RWPE2 (cell line): Measurements from ENCODE around the gene MAGEB6.

ENCODE experiments used
- ATAC-seq: fragments of 200-7000 bp; cut with Tn5 transposase; 3 replicates; pipeline ENCODE4 v1.9.1; 2021; ENCODE audit warnings: low read depth
- DNase-seq: peaks from one replicate; pipeline ENCODE4 v3.0.0-alpha.2; 2020; ENCODE audit warnings: low spot score
- H3K27ac ChIP-seq: fragments of 450-650 bp; 2 replicates; pipeline ENCODE4 v1.5.1; 2017; ENCODE audit warnings: mild to moderate bottlenecking; ENCODE audit not compliant: poor library complexity, severe bottlenecking
- H3K27me3 ChIP-seq: fragments of 250-450 bp; sonication (Bioruptor Pico); 2 replicates; pipeline ENCODE4 v1.5.1; 2021; ENCODE audit warnings: mild to moderate bottlenecking, moderate library complexity; ENCODE audit not compliant: insufficient read depth, poor library complexity, severe bottlenecking
- H3K36me3 ChIP-seq: fragments of 250-450 bp; sonication (Bioruptor Pico); 2 replicates; pipeline ENCODE4 v1.5.1; 2020; ENCODE audit warnings: low read depth, mild to moderate bottlenecking, moderate library complexity
- H3K4me1 ChIP-seq: fragments of 250-450 bp; sonication (Bioruptor Pico); 2 replicates; pipeline ENCODE4 v1.5.1; 2021; ENCODE audit warnings: mild to moderate bottlenecking, moderate library complexity; ENCODE audit not compliant: insufficient read depth, poor library complexity, severe bottlenecking
- H3K4me3 ChIP-seq: fragments of 250-450 bp; sonication (Bioruptor Pico); 2 replicates; pipeline ENCODE4 v1.5.1; 2021; ENCODE audit warnings: mild to moderate bottlenecking, moderate library complexity; ENCODE audit not compliant: severe bottlenecking
- H3K9me3 ChIP-seq: fragments of 250-450 bp; sonication (Bioruptor Pico); 2 replicates; pipeline ENCODE4 v1.5.1; 2021; ENCODE audit warnings: mild to moderate bottlenecking, moderate library complexity; ENCODE audit not compliant: severe bottlenecking
- CTCF ChIP-seq: fragments of 450-650 bp; IDR thresholded peaks from one replicate; pipeline ENCODE4 v1.5.1; 2017; ENCODE audit warnings: mild to moderate bottlenecking, moderate library complexity; ENCODE audit not compliant: poor library complexity, severe bottlenecking

MAGEB6 gene

GRCh38 chrX:26208012-26208411 lies 15.8 kb downstream of the MAGEB6 start:
- H3K4me1 ChIP-seq = no peaks in the 10 kb centered on the region
- no peak overlapping the region for H3K27ac ChIP-seq
- DNase-seq = no peak
- H3K4me3 ChIP-seq = no peak overlapping the region
- TF ChIP-seq CTCF = no peak
- H3K36me3 ChIP-seq = no peaks in the 10 kb centered on the region
- ATAC-seq = no peak
- H3K27me3 ChIP-seq = no peaks in the 10 kb centered on the region
- H3K9me3 ChIP-seq = no peaks in the 10 kb centered on the region

- H3K4me3 ChIP-seq = no peak within 1 kb of the TSS
- no peaks in the 10 kb centered on the region for H3K27me3 ChIP-seq
- TF ChIP-seq CTCF = no peak
- H3K4me1 ChIP-seq = no peaks in the 10 kb centered on the region
- no peaks in the 10 kb centered on the region for H3K36me3 ChIP-seq
- H3K27ac ChIP-seq = no peak within 1 kb of the TSS
- H3K9me3 ChIP-seq = no peaks in the 10 kb centered on the region
- DNase-seq (no peak), ATAC-seq (no peak)
Observed at GRCh38 chrX:26215869-26216268, 23.6 kb downstream of the MAGEB6 start, which contains the start of gene MAGEB5. Gene MAGEB5, plus strand, starts transcription at chrX:26216169. Its CDS starts 1,133 bp downstream, at chrX:26217302.

GRCh38 chrX:26219351-26219750 lies 27.1 kb downstream of the MAGEB6 start:
- Histone ChIP-seq H3K27me3 (no peaks in the 10 kb centered on the region), H3K36me3 (no peaks in the 10 kb centered on the region)

GRCh38 chrX:26234177-26234576 lies 41.9 kb downstream of the MAGEB6 start:
- Histone ChIP-seq H3K4me1 (no peaks in the 10 kb centered on the region), H3K4me3 (no peak overlapping the region), H3K9me3 (no peaks in the 10 kb centered on the region), H3K27me3 (no peaks in the 10 kb centered on the region), H3K36me3 (no peaks in the 10 kb centered on the region), H3K27ac (no peak overlapping the region)
- ATAC-seq = no peak
- no peak for TF ChIP-seq CTCF
- DNase-seq = no peak

More at GRCh38 chrX:26219351-26219750, 27.1 kb downstream of the MAGEB6 start:
- no peak for DNase-seq
- H3K4me3 ChIP-seq = no peak overlapping the region
- no peaks in the 10 kb centered on the region for H3K9me3 ChIP-seq
- no peak for TF ChIP-seq CTCF
- no peak overlapping the region for H3K27ac ChIP-seq
- no peak for ATAC-seq
- no peaks in the 10 kb centered on the region for H3K4me1 ChIP-seq
